C4-2B (cell line): ENCODE measurements around the gene CYLD.

Source experiments
- H3K27ac ChIP-seq: fragments of 450-650 bp; 2 replicates; pipeline ENCODE4 v1.5.1; 2017
- ZFX ChIP-seq: fragments of 450-650 bp; IDR thresholded peaks from 2 replicates; pipeline ENCODE4 v1.6.1; 2017
- TF ChIP-seq, protein P1 (sequence below): fragments of 450-650 bp; conservative IDR thresholded peaks from 2 replicates; pipeline ENCODE4 v1.5.1; 2017; ENCODE audit warnings: mild to moderate bottlenecking

The CYLD gene

DNA sequence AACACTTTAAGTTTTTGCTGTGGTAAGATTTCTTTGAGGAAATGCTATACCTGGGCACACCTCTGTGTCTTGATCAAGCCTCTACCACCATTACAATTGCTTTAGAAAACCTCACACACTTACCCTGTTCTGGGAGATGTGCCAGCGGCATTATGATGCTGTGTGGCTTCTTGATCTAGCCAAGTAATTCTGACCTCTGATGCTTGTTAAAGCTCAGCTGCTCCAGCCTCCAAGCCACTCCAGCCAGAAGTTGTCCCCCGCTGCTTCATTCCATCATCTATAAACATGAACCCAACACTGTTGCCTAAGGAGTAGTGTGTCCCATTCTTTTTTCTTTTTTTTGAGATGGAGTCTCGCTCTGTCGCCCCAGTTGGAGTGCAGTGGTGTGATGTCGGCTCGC is 60.1 kb downstream of the CYLD start:
- no peak for TF ChIP-seq ZFX
- TF ChIP-seq, protein P1, sequence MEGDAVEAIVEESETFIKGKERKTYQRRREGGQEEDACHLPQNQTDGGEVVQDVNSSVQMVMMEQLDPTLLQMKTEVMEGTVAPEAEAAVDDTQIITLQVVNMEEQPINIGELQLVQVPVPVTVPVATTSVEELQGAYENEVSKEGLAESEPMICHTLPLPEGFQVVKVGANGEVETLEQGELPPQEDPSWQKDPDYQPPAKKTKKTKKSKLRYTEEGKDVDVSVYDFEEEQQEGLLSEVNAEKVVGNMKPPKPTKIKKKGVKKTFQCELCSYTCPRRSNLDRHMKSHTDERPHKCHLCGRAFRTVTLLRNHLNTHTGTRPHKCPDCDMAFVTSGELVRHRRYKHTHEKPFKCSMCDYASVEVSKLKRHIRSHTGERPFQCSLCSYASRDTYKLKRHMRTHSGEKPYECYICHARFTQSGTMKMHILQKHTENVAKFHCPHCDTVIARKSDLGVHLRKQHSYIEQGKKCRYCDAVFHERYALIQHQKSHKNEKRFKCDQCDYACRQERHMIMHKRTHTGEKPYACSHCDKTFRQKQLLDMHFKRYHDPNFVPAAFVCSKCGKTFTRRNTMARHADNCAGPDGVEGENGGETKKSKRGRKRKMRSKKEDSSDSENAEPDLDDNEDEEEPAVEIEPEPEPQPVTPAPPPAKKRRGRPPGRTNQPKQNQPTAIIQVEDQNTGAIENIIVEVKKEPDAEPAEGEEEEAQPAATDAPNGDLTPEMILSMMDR, result no peak
- H3K27ac ChIP-seq, result no peak overlapping the region

GRCh38 chr16:50802961-50803360 is 61.1 kb downstream of the CYLD start:
- TF ChIP-seq, protein P1, result no peak
- no peak for TF ChIP-seq ZFX
- no peak overlapping the region for H3K27ac ChIP-seq

GRCh38 chr16:50804290-50804907 is 62.5 kb downstream of the CYLD start:
- TF ChIP-seq ZFX, result no peak
- TF ChIP-seq, protein P1, result no peak
- H3K27ac ChIP-seq, result no peak overlapping the region

DNA sequence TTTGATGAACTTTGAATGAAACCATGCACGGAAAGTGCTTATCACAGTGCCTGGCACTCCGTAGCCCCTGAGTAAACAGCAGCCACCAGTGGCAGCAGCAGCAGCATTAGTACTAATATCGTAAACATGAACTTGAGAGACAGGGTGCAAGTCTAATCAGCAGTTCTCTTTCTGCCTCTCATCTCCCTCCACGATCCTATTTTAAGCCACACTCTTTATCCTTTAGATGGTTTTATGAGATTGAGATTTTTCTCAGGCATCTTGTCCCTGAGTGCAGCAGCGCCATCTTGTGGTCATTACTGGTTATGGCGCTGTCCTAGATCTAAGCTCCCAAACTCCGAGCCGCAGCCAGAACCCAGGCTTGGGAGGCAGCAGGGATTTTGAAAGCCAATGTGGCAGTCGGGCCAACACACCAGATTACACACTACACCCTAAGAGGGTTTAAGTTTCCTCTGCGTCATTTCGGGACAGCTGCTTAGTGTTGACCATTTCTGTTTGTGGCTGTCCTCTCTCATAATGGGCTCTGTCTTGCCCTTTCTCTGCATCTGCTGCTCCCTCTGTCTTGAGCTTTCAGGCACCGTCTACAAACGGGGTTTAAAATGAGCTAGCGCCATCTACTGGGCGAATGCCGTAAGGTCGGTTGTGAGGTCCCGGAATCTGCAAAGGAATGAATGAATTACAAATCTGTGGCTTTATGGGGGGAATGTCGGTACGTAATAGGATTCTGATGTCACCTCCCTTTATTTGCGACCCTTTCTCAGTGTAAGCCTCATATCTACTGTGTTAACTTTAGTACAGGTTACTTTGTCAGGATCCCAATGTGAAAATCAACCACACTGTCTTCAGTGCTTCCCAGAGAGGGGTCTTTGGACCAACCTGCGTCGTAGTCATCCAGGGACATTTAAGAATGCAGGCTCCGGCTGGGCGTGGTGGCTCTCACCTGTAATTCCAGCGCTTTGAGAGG is 64.5 kb downstream of the CYLD start:
- TF ChIP-seq ZFX, result no peak
- TF ChIP-seq, protein P1, result peak; percentile 97
- H3K27ac ChIP-seq, result no peak overlapping the region

DNA sequence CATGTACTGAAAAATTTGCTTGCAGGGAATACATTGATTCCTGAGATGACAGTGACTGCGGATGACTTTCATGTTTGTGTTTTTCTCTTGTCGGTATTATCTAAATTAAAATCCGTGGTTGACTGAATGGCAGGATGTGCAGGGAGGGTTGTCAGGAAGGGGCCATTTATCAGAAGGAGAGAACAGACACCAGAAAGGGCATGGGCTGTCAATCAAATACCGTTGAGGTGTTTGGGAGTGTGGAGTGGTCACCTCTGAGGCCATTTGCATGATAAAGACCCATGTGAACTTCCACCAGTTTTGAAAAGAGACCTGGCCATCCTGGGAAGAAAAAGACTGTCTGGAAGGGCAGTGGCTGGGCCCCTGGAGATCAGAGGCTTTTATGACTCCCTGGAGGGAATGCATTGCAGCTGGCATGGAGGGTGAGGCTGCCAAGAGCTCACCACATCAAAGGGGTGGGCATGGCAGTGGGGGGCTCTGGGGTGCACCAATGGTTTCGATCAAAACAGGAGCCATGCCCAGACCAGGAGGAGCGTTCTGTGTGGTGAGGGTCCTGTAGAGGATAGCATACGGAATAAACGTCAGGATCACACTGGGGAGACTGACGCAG is 67.1 kb downstream of the CYLD start:
- H3K27ac ChIP-seq, result no peak overlapping the region

GRCh38 chr16:50809561-50809960 is 67.7 kb downstream of the CYLD start:
- TF ChIP-seq, protein P1, result no peak
- TF ChIP-seq ZFX, result no peak
- no peak overlapping the region for H3K27ac ChIP-seq

More for the DNA sequence above, 67.1 kb downstream of the CYLD start:
- no peak for TF ChIP-seq ZFX
- TF ChIP-seq, protein P1, result no peak
